NT2/D1 (cell line): Measurements from ENCODE around the gene ELP4.

Experiments used
- SUZ12 ChIP-seq: IDR thresholded peaks from 2 replicates; pipeline ENCODE4 v1.6.1; 2011; ENCODE audit not compliant: insufficient read length, insufficient read depth; ENCODE audit errors: extremely low read depth
- YY1 ChIP-seq: IDR thresholded peaks from 2 replicates; pipeline ENCODE4 v1.6.1; 2011; ENCODE audit not compliant: insufficient read length, insufficient read depth
- ZNF274 ChIP-seq: IDR thresholded peaks from 2 replicates; pipeline ENCODE4 v1.6.1; 2011; ENCODE audit warnings: mild to moderate bottlenecking, low read depth, low read length

- TF ChIP-seq SUZ12 (no peak), ZNF274 (no peak), YY1 (no peak)
Observed at GRCh38 chr11:31646216-31646615, 136.6 kb downstream of the ELP4 start.
